ENCODE results near the gene MRPS17.

The MRPS17 gene

GRCh38 chr7:55951637-55952351 is at the start of gene MRPS17:
Gene MRPS17 (plus strand): TSS chr7:55951877. CDS start chr7:55953196, 1,319 bp downstream.
- TF ChIP-seq CTCF (IDR thresholded peaks at IDR 0.05), result no peak

GRCh38 chr7:55903985-55904759 is 47.5 kb upstream of the MRPS17 start:
- no peak for TF ChIP-seq CTCF (IDR thresholded peaks at IDR 0.05)

- TF ChIP-seq CTCF (IDR thresholded peaks at IDR 0.05), result no peak
These were observed 38.9 kb upstream of the MRPS17 start for GRCh38 chr7:55912748-55913158.

GRCh38 chr7:55917771-55918170 is 33.9 kb upstream of the MRPS17 start:
- no peak for TF ChIP-seq CTCF (IDR thresholded peaks at IDR 0.05)

GRCh38 chr7:55928006-55928767 is 23.5 kb upstream of the MRPS17 start:
- TF ChIP-seq CTCF (IDR thresholded peaks at IDR 0.05), result no peak

- TF ChIP-seq CTCF (IDR thresholded peaks at IDR 0.05), result no peak
These were observed 20.1 kb upstream of the MRPS17 start for GRCh38 chr7:55931421-55932151.
